Hepatocyte (in vitro differentiated cells): ENCODE data around the gene EBP.

Experiments
- EZH2 ChIP-seq: fragments of 200-600 bp; sonication (generic); IDR thresholded peaks from 2 replicates; pipeline ENCODE4 v1.6.1; 2016; ENCODE audit warnings: antibody characterized with exemption, mild to moderate bottlenecking, borderline replicate concordance
- TF ChIP-seq, protein P1 (sequence below): fragments of 200-600 bp; sonication (generic); IDR thresholded peaks from 2 replicates; pipeline ENCODE4 v1.5.1; 2016; ENCODE audit warnings: antibody characterized with exemption, mild to moderate bottlenecking; ENCODE audit not compliant: poor library complexity

DNA sequence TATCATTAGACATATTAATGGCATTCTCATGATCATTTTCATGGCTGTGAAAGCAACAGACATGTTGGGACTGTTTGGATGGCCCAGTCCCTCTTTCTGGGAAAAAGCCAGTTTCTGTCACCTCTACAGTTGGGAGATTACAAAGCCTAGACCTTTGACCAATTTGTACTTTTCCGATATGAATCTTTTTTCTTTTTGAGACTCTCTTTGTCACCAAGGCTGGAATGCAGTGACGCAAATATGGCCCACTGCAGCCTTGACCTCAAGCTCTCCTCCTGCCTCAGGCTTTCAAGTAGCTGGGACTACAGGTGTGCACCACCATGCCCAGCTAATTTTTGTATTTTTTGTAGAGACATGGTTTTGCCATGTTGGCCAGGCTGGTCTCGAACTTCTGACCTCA, 27.3 kb downstream of the EBP start:
- TF ChIP-seq, protein P1, sequence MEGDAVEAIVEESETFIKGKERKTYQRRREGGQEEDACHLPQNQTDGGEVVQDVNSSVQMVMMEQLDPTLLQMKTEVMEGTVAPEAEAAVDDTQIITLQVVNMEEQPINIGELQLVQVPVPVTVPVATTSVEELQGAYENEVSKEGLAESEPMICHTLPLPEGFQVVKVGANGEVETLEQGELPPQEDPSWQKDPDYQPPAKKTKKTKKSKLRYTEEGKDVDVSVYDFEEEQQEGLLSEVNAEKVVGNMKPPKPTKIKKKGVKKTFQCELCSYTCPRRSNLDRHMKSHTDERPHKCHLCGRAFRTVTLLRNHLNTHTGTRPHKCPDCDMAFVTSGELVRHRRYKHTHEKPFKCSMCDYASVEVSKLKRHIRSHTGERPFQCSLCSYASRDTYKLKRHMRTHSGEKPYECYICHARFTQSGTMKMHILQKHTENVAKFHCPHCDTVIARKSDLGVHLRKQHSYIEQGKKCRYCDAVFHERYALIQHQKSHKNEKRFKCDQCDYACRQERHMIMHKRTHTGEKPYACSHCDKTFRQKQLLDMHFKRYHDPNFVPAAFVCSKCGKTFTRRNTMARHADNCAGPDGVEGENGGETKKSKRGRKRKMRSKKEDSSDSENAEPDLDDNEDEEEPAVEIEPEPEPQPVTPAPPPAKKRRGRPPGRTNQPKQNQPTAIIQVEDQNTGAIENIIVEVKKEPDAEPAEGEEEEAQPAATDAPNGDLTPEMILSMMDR: no peak
- TF ChIP-seq EZH2: no peak
